Fibroblast of lung (primary cell): ENCODE results near the gene ITM2B.

ENCODE experiments used
- CTCF ChIP-seq, 2 donors: IDR thresholded peaks in 1 of 2; conservative IDR thresholded peaks in 1 of 2; 1 replicate in 1 of 2; 2 replicates in 1 of 2; pipeline ENCODE4 v1.5.1; 2011 to 2012; ENCODE audit warnings: low read length in 2 of 2, control low read depth in 1 of 2, inconsistent platforms in 1 of 2, low read depth in 1 of 2, mild to moderate bottlenecking in 1 of 2
- EZH2 ChIP-seq: IDR thresholded peaks from 2 replicates; pipeline ENCODE4 v1.5.1; 2012; ENCODE audit warnings: low read length, control low read depth, mild to moderate bottlenecking; ENCODE audit errors: missing control alignments

- TF ChIP-seq EZH2 (no peak), CTCF (conservative IDR thresholded peaks at IDR 0.05 in 1 of 2, IDR thresholded peaks at IDR 0.05 in 1 of 2; ENCODE audit: low read depth in 1 of 2, low read length in 2 of 2) (no peak)
Measured at GRCh38 chr13:48210178-48210577, 22.8 kb upstream of the ITM2B start.
